DMS153 (cell line): ENCODE data around the gene C10orf105.

Source experiments
- DNase-seq: peaks from one replicate; lab custom pipeline; 2025; lab: John Stamatoyannopoulos, UW

Gene C10orf105

DNA sequence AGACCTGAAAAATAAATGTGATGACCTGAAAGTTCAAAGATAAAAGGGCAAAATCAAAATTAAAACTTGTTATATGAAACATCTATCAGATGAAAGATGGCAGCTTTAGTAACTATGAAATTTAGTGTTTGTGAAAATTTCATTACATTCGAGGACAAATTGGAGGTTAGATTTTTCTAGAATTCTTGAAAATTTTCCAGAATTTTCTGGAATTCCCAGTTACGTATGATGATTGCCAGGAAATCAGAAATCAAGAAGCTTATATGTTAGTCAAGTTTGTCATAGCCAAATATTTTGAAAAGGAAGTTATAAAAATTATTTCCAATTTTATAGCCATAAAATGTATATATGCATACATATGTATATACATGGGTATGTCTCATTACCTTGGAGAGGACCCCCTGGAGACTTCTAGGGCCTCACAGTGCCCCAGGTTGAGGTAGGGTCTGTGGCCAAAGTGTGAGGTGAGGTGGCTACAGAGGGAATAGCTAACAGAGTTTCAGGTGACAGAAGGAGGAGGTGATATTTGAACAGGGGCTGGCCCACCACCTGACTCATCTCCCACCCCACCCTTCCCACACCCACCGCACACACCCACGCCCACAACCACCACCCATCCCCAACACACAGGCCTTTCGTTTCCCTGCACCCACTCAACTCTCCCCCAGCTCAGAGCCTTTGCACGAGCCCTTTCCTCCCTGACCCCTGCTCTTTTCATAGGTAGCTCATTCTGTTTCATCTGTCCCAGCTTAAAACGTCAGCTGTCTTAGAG, 21.5 kb downstream of the C10orf105 start:
- no peak for DNase-seq

DNA sequence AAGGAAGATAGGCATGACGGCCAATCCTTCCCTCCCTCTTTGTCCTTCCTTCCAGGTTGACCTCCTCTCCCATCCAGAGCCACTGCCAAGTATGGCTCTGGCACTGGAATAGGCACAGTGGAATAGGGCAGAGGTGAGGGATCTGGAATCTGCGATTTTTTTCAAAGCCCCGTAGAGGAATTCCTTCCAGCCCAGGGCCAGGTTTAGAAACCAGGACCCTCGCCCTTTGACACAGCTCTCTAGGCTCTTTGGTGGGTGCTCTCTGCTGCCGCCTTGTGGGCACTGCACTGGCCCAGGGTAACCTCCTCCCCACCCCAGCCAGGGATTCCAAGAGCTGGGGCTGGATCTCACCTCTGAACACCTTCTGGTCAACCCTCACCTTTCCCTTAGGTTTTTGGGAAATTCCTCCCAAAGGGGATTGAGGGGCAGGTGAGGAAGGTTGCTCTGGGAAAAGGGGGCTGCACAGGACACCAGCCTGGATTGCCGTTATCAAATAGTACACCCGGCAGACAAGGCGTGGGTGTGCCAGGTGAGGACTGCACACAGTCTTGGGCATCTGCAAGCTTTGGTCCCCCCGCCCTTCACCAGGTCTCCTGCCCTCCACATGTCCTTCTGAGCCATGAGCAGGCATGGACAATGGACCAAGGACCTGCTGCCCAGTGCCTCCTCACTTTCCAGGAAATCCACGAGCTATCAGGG, 22.8 kb downstream of the C10orf105 start:
- DNase-seq = no peak

DNA sequence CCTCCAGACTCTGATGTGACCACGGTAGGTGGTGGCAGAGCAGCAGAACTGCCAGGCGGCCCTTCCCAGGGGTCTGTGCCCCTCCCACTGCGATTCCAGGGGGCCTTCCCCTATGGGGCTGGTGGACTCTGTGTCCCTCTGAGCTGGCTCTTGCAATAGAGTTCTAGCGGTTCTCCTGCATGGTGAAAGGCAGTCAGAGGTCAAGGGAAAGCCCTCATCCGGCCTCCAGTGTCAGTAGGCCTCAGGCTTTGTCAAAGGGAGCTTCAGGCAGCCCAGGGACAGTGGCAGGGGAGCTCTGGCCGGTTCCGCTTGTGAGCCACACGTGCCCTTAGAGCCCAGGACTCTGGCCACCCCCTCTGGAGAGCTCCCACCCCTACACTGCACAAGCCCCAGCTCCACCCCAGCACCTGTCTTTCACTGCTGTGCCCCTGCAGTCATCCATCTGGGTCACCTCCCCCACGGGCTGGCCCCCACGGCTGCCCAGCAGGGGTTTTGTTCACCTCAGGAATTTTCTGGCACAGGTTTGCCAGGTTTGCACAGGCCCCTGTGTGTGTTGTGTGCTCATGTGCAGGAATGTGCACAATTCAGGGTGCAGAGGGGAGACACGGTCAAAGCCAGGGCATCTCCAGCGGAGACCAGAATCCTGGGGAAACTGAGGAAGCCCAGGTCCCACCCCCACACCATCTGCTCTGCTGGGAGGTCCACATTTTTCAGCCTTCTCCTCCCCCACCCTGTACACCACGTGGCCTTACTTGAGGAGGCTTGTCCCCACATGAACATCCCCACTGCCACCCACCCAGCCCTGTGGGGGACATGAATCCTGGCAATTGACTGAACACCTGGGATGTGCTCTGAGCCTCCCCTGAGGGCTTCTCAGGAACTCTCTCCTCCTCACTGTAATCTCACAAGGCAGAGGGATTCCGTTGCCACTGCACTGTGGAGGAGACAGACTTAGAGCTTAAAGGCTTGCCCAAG, 23.8 kb downstream of the C10orf105 start:
- DNase-seq = no peak

- no peak for DNase-seq
These were observed 25.0 kb downstream of the C10orf105 start for GRCh38 chr10:71694567-71694968.

DNA sequence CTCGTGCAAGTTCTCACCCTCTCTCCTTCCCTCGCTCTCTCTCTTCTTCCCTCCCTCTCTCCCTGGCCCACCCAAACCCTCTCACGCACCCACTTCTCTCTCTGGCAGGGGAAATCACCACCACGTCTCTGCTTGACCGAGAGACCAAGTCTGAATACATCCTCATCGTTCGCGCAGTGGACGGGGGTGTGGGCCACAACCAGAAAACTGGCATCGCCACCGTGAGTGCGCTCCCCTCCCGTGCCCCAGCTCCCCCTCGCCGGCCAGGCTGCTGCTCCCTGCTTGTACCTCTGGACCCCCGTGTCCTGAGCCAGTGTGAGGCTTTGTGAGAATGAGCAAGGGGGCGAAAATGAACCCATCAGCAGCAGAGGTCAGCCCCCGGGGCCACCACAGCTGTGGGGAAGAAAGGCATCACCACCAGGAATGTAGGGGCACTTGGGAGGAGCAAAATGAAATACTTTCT, 25.5 kb downstream of the C10orf105 start:
- no peak for DNase-seq

GRCh38 chr10:71693377-71693776, 26.2 kb downstream of the C10orf105 start:
- DNase-seq = no peak

- no peak for DNase-seq
These were observed 26.8 kb downstream of the C10orf105 start for GRCh38 chr10:71692598-71693306.

DNA sequence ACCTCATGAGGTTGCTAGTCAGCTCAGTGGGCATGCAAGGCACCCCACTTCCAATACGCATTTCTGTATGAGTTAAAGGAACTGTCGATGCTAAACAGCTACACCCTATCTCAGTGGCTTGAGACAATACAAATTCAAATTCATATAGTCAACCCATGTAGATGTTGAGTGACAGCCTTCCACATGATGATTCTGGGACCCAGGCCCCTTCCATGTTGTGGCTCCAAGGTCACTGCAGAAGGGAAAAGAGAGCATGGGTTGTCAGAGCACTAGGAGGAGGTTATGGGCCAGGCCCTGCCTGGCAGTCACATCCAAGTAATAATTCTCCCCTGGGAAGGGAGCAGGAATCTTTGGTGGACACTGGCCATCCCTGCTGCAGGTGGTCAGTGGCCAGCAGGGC, 28.2 kb downstream of the C10orf105 start:
- no peak for DNase-seq

GRCh38 chr10:71690094-71690720, 29.4 kb downstream of the C10orf105 start:
- DNase-seq = no peak

DNA sequence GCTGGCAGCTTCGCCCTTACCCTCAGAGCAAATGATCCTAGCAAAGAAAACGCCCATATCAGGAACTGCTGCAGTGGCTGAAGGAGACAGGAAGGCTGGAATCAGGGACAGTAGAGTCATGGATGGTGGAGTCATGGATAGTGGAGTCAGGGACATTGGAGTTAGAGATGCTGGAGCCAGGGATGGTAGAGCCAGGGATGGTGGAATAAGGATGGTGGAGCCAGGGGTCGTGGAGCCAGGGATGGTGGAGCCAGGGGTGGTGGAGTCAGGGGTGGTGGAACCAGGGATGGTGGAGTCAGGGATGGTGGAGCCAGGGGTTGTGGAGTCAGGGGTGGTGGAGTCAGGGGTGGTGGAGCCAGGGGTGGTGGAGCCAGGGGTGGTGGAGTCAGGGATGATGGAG, 31.3 kb downstream of the C10orf105 start:
- DNase-seq = no peak

DNA sequence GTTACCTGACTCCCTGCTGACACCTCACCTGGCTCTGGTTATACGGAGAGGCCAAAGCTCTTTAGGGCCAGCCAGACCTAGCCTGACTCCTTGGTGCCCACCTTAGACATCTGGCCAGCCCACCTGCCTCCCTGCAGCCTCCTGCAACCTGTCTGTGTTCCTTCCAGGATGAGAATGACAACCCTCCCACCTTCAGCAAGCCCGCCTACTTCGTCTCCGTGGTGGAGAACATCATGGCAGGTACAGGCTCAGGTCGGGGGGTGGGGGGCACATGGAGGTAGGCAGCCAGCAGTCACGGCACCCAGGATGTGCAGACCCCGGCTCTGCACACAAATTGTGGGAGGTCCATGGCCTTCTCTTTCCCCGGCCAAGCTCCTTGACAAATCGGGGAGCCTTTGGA, 32.1 kb downstream of the C10orf105 start:
- no peak for DNase-seq

DNA sequence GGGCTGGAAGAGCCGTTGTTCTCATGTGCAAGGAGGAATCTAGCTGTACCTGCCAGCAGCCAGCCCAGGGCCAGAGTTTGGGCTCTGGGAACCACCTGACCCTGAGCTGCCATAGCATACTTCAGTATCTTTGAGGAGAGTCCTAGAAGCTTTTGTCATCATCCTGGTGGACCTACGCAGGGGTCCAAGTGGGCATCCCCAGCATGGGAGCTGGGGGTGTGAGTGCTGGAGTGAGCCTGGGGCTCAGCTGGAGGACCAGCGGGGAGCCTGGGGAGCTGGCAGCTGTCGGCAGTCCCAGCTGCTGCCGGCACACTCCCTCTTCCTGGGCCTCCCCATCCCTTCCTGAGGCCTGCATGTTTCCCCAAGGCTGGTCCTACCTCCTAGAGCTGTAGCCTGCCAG, 32.5 kb downstream of the C10orf105 start:
- DNase-seq = no peak

DNA sequence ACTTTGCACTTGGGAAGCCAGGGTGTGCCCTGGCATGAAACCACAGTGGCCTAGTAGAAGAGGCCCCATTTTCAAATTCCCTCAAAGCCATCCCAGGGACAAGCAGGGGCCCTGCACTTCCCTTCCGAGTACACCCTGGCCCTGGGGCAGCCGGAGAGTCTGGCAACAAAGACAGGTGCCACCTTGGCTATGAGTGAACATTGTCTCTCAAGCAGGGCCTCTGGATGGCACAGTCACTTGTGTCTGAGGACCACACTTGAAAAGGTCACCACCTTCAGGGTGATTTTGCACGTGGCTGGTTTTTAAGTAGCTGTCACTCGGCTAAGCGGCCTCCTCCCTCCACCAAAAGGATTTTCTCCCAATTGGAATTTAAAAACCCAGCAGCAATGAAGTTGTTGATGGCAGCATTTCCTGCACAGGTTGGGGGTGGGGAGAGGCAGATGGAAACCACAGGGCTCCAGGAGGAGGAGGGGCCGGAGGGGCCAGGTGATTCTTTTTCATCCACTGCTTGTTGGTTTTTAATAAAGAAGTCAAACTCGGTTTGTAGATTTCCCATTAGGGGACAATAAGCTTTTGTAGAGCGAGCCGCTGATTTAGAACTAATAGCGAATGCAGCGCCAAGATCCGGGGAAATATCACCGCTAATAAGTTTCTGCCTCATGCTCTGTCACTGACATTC, 33.9 kb downstream of the C10orf105 start:
- peak; percentile 21 for DNase-seq

DNA sequence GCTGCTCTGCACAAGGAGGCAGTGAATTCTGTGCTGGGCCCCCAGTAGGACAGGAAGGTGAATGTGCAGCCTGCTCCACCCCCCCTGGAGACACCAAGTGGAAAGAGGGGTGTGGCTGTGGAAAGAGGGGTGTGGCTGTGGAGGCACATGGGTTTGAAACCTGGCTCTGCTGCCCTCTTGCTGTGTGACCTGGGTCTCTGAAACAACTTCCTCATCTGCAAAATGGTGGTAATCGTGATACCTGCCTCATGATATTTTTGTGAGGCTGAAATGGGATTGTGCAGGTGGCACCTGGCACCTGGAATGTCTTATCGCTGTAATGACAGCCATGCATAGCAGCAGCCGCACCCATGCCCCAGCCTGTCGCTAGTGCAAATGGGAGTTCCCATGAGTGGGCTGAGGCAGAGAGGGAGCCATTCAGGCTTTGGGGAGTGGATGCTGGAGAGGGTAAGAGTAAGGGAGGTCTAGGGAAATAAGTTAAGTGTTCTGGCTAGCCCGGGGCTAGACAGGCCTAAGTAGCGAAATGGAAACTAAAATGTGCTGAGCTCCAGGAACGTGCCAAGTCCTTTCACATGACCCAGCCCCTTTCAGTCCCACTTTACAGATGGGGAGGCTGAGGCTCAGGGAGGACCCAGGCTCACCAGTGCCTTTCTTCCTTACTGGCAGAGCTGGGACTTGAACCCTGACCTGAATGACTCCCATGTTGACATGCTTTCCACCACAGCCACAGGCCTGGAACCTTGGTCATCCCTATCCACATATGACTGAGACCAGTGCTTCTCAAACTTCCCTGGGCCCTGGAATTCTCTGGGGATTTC, 35.0 kb downstream of the C10orf105 start:
- DNase-seq = no peak

DNA sequence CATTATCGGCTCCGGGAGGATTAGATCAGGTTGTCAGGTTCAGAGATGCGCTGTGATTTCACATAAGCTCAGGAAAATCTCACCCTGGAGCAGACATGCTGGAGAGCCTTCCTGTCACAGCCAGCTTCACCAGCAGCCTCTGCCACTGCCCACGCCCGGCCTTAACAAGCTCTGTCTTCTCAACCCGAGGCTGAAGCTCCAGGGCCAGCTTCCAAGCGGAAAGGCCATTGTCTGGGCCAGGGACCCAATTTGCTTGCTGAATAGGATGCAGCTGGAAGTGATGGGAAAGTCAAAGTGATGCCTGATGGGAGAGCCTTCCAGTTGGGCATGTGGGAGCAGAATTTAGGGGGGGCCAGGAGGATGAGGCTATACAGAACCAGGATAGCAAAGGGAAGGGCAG, 36.3 kb downstream of the C10orf105 start:
- no peak for DNase-seq

GRCh38 chr10:71681977-71682376, 37.6 kb downstream of the C10orf105 start:
- no peak for DNase-seq

DNA sequence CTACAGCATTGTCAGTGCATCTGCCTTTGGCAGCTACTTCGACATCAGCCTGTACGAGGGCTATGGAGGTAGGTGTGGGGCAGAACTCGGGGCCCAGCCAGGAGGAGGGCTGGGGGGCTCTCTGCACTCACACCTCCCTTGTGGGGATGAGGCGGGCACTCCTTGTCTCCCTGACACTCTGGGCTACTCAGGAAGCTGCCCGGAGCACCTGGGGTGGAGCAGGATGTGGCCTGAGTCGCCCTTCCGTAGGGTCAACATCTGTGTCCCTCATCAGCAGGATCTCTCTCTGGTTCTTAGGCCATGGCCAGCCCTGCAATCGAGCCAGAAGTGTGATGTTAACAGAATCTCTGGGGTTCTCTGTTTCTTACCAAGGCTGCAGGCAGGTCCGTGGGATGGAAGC, 40.2 kb downstream of the C10orf105 start:
- no peak for DNase-seq

- no peak for DNase-seq
These were observed 41.3 kb downstream of the C10orf105 start for GRCh38 chr10:71678057-71678805.

DNA sequence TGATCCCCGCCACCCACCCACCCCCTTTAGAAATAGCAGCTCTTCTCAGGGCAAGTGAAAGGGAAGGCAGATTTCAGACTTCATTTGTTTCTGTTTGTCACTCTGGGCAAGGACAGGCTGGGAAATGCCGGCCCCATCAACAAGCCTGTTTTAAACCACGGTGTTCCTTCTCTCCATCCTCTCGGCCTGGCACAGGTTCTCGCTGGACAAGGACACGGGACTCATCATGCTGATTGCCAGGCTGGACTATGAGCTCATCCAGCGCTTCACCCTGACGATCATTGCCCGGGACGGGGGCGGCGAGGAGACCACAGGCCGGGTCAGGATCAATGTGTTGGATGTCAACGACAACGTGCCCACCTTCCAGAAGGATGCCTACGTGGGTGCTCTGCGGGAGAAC, 42.3 kb downstream of the C10orf105 start:
- DNase-seq = no peak
